ENCODE data around the gene DCAF8. TPM values are rescaled to one million over a fixed set of nuclear protein-coding genes. Genes with fewer than 3 reads are reported as not detected.
A peak's percentile ranks its signal among the peaks of the same experiment; 100 is the strongest.

The DCAF8 gene
- total RNA-seq, 4 donors from 2014 or later: 126 to 186 (median 172) TPM

DNA sequence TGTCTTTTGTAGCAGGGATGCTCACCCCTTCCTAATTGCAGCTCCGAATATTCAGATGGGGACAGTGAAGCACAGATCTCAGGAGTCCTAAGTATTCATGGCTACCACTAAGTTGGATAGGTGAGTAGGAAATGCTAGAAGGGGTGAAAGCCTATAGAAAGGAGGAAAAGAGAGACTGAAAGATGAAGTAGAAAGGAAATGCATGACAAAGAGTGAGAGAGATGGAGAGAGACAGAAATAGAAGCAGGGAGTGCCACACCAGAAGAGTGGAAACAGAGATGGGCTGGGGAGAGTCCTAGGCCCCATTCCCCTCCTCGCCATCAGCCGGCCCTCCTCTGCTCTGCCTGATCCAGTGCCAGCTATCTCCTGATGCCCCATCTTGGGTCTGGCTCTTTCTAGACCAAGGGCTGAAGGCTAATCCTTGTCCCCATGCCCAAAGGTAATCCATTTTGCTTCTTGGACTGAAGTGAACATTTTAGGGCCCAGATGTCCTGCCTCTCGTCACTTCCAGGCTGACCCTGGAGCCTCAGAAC, 55.2 kb downstream of the DCAF8 start:
- 78 to 86% methylated on average over 4 of the region's 4 CpGs for WGBS, 2 donors
- no peaks in the 10 kb centered on the region for H3K27me3 ChIP-seq
- H3K36me3 ChIP-seq: peaks cover 0 to 43% (median 0%) of the 10 kb centered on the region in 3 donors
- peaks cover 0 to 64% (median 28%) of the 10 kb centered on the region in 4 donors for H3K4me1 ChIP-seq
- no peak overlapping the region for H3K4me3 ChIP-seq
- H3K9me3 ChIP-seq: no peaks in the 10 kb centered on the region
- DNase-seq (ENCODE audit: low spot score in 2 of 2): no peak
- TF ChIP-seq, protein P1, sequence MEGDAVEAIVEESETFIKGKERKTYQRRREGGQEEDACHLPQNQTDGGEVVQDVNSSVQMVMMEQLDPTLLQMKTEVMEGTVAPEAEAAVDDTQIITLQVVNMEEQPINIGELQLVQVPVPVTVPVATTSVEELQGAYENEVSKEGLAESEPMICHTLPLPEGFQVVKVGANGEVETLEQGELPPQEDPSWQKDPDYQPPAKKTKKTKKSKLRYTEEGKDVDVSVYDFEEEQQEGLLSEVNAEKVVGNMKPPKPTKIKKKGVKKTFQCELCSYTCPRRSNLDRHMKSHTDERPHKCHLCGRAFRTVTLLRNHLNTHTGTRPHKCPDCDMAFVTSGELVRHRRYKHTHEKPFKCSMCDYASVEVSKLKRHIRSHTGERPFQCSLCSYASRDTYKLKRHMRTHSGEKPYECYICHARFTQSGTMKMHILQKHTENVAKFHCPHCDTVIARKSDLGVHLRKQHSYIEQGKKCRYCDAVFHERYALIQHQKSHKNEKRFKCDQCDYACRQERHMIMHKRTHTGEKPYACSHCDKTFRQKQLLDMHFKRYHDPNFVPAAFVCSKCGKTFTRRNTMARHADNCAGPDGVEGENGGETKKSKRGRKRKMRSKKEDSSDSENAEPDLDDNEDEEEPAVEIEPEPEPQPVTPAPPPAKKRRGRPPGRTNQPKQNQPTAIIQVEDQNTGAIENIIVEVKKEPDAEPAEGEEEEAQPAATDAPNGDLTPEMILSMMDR (IDR thresholded peaks at IDR 0.05): no peak
- no peak for TF ChIP-seq POLR2A (IDR thresholded peaks at IDR 0.05)
- TF ChIP-seq EP300 (IDR thresholded peaks at IDR 0.05): no peak
- peak overlapping the region in 2 of 4 donors; percentile 61 to 93 for H3K27ac ChIP-seq

DNA sequence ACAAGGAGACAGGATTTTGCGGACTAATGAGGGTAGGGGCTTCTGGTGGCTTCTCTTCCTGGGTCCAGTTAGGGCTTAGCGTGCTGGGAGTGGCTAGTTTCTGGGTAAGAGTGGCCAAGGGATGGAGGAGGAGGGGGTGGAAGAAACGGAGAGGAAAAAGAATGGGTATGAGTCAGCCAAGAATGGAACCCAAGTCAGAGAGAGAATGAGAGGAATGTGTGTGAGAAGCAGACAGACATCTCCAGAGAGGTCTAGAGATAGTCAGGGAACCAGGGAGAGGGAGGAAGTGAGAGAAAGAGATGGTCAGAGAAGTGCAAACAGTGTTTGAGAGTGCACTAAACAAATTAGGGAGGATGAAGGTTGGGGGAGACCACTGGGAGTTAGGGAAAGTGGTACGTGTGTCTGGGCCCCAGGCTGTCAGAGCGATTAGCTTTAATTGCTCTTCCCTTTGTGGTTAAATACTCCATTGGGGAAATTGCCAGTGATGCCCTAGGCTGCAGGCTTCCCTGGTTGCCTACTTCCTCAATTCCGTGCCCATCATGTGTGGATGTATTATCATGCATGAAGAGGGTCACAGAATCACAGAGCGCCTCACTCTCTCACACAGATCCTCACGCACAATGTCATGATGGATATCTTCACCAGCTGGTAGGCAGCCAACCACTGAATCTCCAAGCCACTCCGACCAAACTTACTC, 55.8 kb downstream of the DCAF8 start:
- H3K36me3 ChIP-seq: peaks cover 0 to 37% (median 0%) of the 10 kb centered on the region in 3 donors
- 48 to 50% methylated on average over 9 of the region's 9 CpGs for WGBS, 2 donors
- H3K27me3 ChIP-seq: no peaks in the 10 kb centered on the region
- TF ChIP-seq, protein P1 (IDR thresholded peaks at IDR 0.05): no peak
- TF ChIP-seq EP300 (IDR thresholded peaks at IDR 0.05) (no peak), POLR2A (IDR thresholded peaks at IDR 0.05) (no peak)
- H3K9me3 ChIP-seq: no peaks in the 10 kb centered on the region
- peaks cover 0 to 64% (median 28%) of the 10 kb centered on the region in 4 donors for H3K4me1 ChIP-seq
- H3K4me3 ChIP-seq: peak overlapping the region in 3 of 4 donors; percentile 79 to 99 (median 88)
- no peak for DNase-seq (ENCODE audit: low spot score in 2 of 2)
- H3K27ac ChIP-seq: peak overlapping the region; percentile 59 to 97 (median 92)

DNA sequence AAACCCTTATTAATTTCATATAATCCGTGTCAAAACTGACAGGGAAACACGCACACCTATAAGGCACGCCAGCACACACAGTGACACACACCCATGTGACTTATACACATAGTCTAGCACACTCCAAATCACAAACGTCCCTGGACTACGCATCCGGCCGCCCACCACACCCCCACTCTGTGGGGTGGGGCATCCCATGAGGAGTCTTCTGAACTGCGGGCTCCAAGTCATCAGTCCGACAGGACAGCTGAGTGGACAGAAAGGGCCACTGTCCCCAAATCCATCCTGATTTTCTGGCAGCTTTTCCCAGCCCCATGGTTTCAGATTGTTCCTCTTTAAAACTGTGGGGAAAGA, 56.3 kb downstream of the DCAF8 start:
- Histone ChIP-seq H3K27me3 (no peaks in the 10 kb centered on the region), H3K4me1 (peaks cover 0 to 60% (median 28%) of the 10 kb centered on the region in 4 donors), H3K27ac (peak overlapping the region; percentile 59 to 97 (median 92)), H3K4me3 (peak overlapping the region; percentile 67 to 99 (median 84)), H3K36me3 (peaks cover 0 to 31% (median 0%) of the 10 kb centered on the region in 3 donors), H3K9me3 (no peaks in the 10 kb centered on the region)
- 1 to 4% methylated on average over 9 of the region's 9 CpGs for WGBS, 2 donors
- peak; percentile 23 to 36 for DNase-seq (ENCODE audit: low spot score in 2 of 2)
- TF ChIP-seq, protein P1 (IDR thresholded peaks at IDR 0.05): no peak
- TF ChIP-seq EP300 (IDR thresholded peaks at IDR 0.05) (no peak), POLR2A (IDR thresholded peaks at IDR 0.05) (no peak)

DNA sequence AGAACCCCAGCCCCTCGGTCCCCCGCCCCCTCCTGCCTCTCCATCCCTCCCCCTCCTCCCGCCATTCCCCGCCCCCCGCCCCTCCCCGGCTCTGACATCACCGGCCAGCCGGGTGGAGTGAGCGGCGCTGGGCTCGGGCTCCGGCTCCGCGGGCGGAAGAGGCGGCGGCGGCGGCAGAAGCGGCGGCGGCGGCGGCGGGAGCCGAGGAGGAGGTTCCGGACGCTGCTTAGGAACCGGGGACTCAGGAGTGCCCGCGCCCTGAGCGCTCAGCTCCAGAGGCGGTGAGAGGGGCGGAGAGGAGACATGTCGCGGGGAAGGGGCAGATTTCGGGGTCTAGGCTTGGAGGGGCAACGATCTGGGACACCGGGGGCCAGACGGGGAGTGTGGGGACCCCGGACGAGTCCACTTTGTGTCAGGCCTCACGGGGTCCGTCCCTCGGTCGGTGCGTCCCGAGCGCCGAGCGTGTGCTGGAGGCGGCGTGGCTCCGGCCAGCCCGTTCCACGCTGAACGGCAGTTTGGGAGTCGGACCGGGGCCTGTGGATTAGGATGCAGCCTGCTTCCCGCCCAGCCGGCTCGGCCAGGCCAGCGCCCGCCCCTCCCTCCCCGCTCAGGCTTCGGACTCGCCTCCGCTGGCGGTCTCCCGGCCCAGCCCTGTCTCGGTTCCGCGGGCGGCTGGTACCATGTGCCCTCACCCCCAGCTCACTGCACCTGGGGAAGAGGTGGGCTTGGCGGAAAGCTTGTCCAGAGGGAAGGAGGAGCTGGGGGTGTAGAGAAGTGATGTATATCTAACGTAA, 56.9 kb downstream of the DCAF8 start, which contains the start of gene PEA15:
PEA15 (plus strand) TSS at position 143 of the 794 bp plus-strand sequence. CDS start 6,161 bp downstream, outside the sequence.
- peak within 1 kb of the TSS; percentile 67 to 99 (median 84) for H3K4me3 ChIP-seq
- no peaks in the 10 kb centered on the region for H3K27me3 ChIP-seq
- peaks cover 0 to 26% (median 0%) of the 10 kb centered on the region in 3 donors for H3K36me3 ChIP-seq
- 0 to 1% methylated on average over 31 to 59 of the region's 76 CpGs for WGBS, 2 donors
- TF ChIP-seq POLR2A (IDR thresholded peaks at IDR 0.05): peak; percentile 51 to 82
- TF ChIP-seq, protein P1 (IDR thresholded peaks at IDR 0.05): no peak
- peak in 1 of 2 donors; percentile 61 for TF ChIP-seq EP300 (IDR thresholded peaks at IDR 0.05)
- no peaks in the 10 kb centered on the region for H3K9me3 ChIP-seq
- H3K27ac ChIP-seq: peak within 1 kb of the TSS; percentile 71 to 97 (median 92)
- DNase-seq (ENCODE audit: low spot score in 2 of 2): peak; percentile 57 to 65
- peaks cover 0 to 55% (median 28%) of the 10 kb centered on the region in 4 donors for H3K4me1 ChIP-seq
